Activated CD4-positive, alpha-beta T cell treated with anti-CD3 and anti-CD28 coated beads, Interleukin-2, amount 50 U/mL, for 4 hours (primary cell): ENCODE results near the gene SLC43A3.

Source experiments
- DNase-seq, 2 experiments: peaks; one replicate each; pipeline ENCODE4 v3.0.0-alpha.2; 2020

SLC43A3 gene

GRCh38 chr11:57426439-57426928, 437 bp downstream of the SLC43A3 start:
- no peak for DNase-seq

GRCh38 chr11:57425565-57426438, 1.1 kb downstream of the SLC43A3 start:
- no peak for DNase-seq

DNA sequence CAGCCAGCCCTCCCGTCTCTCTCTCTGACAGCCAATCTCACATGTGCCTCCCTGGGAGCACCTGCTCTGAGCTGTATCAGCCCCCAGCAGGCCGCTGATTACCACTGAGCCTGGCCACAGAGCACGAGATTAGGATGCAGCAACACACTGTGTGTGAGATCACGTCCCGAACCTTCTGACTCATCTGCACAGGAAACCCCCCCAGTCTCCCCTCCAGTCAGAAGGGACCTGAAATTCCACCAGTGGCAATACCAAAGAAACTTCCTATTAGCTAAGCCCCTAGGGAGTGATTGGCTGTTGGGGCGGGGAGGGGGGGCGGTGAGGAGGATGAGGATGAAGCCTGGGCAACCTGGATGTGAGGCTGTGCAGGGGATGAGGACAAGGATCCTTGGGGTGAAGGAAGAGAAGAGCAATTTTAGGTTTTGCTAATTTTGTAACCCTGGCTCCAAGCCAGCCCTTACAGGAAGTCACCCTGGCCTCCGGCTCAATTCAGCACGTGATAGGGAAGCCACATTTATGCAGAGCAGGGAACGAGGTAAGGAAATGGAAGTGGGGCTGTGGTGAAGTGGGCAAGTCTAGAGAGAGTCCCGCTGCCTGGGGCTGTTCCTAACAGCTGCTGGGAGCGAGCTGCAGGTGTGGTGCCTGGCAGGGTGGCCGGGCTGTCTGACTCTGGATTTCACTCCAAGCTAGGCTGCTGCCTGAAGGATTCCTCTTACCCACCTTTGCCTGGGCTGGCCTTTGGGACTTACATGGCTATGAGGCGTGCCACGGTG, 1.9 kb downstream of the SLC43A3 start:
- DNase-seq: peak; percentile 80 to 87

GRCh38 chr11:57424137-57424791, 2.7 kb downstream of the SLC43A3 start:
- DNase-seq: no peak

GRCh38 chr11:57422669-57423068, 4.3 kb downstream of the SLC43A3 start:
- no peak for DNase-seq

- DNase-seq: no peak
These were observed 5.1 kb downstream of the SLC43A3 start for GRCh38 chr11:57421805-57422204.

DNA sequence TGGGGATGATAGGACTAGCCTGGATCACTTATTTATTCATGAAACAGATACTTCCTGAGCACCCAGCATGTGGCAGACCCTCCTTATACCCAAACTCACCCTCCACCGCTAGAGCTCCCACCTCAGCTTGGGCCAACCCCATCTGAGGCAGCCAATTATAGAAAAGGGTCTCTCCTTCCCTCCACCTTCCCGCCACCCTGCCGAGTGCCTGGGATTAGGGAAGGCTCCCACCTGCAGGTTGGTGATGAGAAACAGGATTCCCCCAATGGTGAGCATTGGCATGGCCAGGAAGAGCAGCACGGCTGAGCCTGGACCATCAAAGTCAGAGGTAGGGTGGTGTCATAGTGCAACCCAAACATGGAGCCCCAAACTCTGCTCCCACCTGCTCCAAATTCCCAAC, 5.9 kb downstream of the SLC43A3 start:
- DNase-seq: no peak

DNA sequence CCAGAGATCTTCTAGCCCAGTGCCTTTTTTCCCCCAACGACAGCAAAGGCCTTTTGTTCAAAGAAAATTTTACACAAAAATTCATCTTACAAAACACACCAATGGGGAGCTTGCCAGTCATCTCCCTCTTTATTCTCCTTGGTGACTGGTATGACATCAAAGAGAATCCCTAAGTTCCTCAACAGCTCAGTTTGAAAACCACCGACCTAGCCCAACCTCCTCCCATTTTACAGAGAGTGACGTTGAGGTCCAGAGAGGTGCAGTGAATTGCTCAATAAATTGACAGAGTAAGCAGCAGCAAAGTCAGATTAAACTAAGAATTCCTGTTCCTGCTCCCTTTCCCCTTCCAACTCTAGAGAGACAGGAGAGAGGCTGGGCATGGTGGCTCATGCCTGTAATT, 7.8 kb downstream of the SLC43A3 start:
- DNase-seq: no peak

- DNase-seq: no peak
These were observed 8.8 kb downstream of the SLC43A3 start for GRCh38 chr11:57418131-57418530.

DNA sequence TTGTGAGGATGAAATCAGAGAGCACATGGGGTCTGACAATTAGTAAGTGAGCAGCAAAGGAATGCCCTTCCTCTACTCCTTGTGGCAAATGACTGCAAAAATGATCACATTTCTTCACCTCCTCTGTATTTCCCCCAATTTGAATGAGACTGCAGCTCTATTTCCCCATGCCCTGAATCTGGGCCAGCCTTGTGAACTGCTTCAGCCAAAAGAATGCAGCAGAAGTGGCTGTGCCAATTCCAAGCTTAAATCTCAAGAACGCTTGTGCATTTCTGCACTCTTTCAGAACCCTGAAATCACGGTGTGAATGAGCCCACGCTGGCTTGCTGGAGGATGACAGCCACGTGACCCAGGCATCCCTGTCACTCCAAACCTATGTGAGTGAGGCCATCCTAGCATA, 9.9 kb downstream of the SLC43A3 start:
- DNase-seq: no peak

DNA sequence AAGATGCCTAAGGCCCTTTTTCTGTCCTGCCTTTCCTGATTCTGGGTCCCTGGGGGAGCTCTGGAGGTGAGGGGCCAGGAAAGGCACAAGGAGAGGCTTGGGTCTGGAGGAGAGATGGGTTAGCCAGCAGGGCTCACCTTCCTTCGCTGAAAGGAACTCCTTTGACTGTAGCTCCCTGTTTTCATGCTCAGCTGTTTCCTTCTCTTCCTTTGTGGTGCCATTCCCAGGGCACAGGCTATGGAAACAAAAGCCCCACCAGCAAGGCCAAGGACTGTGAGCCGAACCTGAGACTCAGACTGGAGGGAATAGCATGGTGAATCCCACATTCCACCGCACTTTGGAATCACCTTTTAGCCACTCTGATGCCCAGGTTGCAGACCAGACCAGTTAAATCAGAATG, 10.5 kb downstream of the SLC43A3 start:
- DNase-seq: no peak

DNA sequence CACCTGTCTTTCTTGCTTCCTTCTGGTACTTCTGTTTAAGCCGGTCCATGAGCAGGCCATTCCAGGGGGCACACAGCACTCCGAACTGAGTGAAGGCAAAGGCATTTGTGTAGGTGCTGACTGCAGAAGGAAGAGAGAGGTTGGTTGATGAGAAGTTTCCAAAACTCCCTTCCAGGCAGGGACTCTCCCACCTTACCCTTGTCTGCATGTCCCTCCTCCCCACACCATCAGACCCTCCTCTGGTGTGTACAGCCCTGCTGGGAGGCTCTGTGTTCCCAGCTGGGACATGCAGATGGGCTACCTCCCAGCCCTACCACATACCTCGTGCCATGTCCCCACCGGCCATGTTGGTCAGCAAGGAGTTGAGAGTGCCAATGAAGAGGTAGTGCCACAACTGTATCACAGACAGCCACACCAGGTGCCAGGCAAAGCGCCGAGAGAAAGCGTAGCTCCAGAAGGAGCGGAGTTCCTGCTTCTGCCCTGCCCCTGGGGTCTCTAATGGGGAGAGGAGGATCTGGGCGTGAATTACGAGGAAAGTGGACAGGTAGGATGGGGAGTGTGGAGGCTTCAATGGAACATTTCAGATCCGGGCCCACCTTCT, 12.2 kb downstream of the SLC43A3 start:
- DNase-seq: no peak

DNA sequence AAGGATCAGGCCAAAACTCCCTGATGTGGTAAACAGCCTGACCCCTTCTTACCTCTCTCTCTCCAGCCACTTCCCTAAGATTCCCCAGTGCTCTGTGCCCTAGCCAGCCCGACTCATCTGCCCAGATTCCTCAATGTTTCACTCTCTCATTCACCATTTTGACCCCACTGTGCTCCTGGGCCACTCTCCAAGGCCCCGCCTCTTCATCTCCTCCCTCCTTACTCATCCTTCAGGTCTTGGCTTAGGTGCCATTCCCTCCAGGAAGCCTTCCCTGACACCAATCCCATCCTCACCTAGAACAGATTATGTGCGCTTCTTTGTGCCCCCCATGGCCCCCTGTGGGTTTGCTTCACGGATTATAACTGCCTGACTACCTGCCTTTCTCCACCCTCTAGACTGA, 13.2 kb downstream of the SLC43A3 start:
- no peak for DNase-seq

GRCh38 chr11:57410287-57410686, 16.6 kb downstream of the SLC43A3 start:
- no peak for DNase-seq

- no peak for DNase-seq
These were observed 17.4 kb downstream of the SLC43A3 start for GRCh38 chr11:57409321-57410100.

- DNase-seq: no peak
These were observed 18.1 kb downstream of the SLC43A3 start for GRCh38 chr11:57408771-57409170.

DNA sequence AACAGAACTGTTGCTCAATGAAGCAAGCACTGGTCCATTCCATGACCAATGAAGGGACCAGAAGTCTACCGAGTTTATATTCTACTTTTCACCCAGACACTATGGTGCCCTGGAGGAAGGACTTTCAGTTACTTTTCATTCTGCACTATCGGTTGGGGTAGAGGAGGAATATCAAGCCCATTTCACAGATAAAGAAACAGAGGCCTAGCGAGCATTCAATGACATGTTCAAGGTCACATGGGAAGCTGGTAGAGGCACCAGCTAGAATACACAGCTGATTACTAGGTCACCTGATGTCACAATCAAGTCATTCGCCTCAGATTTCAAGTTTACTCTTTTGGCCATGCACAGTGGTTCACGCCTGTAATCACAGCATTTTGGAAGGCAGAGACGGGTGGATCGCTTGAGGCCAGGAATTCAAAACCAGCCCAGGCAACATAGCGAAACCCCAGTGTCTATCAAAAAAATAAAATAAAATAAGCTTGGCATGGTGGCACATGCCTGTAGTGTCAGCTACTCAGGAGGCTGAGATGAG, 18.9 kb downstream of the SLC43A3 start:
- DNase-seq: no peak

DNA sequence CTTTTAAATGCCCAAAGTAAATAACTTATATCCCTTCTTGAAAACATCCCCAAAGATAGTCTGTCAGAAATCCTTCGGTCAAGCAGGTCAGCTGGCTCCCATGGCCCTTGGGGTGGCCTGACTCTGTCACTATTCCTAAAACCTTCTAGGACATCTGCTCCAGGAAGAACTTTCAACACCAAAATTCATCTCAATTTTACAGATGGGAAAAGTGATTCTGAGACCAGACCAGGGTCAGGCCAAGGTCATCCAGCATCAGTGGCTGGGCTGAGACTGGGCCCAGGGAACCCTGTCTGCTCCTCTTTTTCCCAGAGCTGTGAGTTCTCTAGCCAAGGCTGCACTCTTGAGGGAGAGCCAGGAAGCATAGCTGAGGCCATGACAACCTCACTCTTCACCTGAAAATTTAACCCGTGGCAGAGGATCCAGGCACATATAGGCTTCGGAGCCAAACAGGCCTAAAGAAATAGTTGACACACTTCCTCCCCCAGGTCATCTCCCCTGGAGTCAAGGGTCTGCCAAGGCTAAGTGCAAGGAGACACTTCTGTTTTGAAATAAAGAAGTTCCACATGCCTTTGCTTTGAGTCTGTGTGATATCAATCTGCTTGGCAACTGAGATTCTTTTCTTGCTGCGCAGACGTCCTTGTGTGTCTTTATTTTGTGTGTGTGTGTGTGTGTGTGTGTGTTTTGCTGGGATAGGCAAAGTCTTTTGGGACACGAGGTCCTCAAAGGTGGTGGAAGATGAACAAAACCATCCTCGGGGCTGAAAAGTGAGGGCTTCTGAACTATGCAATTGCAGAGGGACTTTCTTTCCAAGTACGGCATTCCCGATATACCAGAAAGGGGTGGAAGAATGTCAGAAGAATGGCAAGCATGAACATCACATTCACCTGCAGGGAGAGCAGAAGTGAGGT, 19.7 kb downstream of the SLC43A3 start:
- no peak for DNase-seq

DNA sequence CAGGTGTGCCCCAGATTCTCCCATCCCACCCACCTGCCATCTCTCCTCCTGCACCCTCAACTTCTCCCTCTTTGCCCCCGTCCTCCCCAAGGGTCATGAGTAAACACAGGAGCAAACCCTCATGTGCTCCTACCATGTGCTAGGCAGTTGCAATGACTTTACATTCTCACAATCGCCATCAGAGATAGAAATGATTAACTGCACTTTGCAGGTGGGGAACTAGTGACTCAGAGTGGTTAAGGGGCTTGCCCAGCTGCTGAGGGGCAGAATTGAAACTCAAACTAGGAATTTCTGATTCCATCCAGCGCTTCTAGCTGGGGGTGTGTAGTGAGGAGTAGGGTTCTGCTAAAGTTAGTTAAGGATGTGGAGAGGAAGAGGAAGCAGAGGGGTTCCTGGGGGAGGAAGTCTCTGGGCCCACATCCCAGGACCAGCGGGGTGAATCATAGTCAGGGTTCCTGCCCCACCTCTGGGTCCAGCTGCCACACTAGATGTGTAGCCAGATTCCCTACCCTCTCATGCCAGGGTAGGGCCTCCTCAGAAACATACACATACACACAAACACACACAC, 20.5 kb downstream of the SLC43A3 start:
- DNase-seq: peak in 1 of 2 experiments; percentile 35

- DNase-seq: no peak
These were observed 21.6 kb downstream of the SLC43A3 start for GRCh38 chr11:57405271-57405860.
